ENCODE results near the gene SH3RF3. TPM values are rescaled to one million over a fixed set of nuclear protein-coding genes. Genes with fewer than 3 reads are reported as not detected.

SH3RF3 gene
- total RNA-seq, 2 donors from 2014 or later, result 1.4 to 17.0 TPM

DNA sequence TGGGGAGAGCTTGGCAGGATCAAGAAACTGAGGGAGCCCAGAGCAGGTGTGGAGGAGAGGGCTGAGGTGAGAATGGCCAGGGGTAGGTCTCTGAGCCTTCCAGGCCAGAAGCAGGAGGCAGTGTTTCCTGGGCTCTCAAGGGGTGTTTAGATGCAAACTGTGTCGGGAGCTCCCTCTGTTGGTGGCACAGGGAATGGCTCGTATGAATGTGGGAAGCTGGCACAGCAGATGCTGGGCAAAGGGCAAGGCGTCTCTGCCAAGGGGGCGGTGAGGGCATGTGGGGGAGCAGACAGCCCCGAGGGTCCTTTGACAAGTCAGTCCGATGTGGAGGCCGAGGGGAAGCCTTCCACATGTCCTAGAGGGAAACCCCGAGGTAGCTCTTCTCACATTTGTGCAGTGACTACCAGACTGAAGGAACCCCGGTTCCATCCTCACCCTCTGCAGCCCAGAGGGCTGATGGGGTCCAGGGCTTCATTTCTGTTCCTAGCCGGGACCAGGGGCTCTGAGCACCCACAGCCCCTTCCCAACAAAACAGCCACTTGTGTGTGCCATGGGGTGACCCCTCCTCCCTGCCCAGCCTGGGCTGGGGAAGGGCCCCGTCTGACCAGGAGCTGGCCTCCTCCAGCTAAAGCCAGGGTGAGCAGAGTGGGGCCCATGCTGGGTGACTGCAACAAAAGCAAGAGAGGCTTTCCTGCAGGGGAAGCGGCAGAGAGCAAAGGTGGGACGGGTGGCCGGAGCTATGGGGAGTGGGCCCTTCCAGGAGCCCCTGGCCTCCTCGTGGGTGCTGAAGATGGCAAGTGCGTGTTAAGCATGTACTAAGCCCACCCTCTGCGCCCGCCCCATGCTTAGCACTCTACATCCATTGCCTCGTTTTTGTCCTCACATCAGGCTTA lies 381.4 kb downstream of the SH3RF3 start:
- Histone ChIP-seq H3K4me1 (replicated peaks) (no peaks in the 10 kb centered on the region), H3K9me3 (no peaks in the 10 kb centered on the region), H3K27ac (no peak overlapping the region), H3K36me3 (no peaks in the 10 kb centered on the region), H3K4me3 (no peak overlapping the region), H3K27me3 (replicated peaks; ENCODE audit: insufficient read depth) (no peaks in the 10 kb centered on the region)
- peak; percentile 81 for DNase-seq (ENCODE audit: low spot score)
- TF ChIP-seq POLR2AphosphoS5 (IDR thresholded peaks at IDR 0.05) (peak; percentile 52), CTCF (IDR thresholded peaks at IDR 0.05) (peak; percentile 89 to 97 (median 92)), POLR2A (IDR thresholded peaks at IDR 0.05) (no peak)
- intact Hi-C loops (cut with DNase I), result loop anchor here (1.0 to 5.0 kb wide), 2 partner anchors 188 to 382 kb away; no protein-coding TSS in a partner anchor
- 52% methylated on average over 18 of the region's 19 CpGs for WGBS

DNA sequence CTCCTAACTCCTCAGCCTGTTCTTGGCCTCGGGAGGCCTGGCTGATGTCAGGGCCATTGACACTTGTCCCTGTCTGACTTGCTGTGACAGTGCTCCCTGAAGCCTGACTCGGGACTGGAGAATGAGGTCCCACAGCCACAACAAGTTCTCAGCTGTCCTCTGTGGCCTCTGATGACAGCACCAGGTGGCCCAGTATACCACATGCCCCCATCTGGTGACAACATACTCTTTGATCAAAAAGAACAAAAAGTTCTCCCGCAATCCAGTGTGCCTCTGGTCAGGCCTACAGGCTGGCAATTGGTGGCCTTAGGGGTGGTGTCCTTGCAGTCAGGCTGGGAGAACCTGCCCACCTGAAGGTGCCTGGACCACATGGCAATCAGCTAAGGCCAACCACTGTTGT lies 382.2 kb downstream of the SH3RF3 start:
- Histone ChIP-seq H3K27me3 (replicated peaks; ENCODE audit: insufficient read depth) (no peaks in the 10 kb centered on the region), H3K4me1 (replicated peaks) (no peaks in the 10 kb centered on the region), H3K27ac (no peak overlapping the region), H3K36me3 (no peaks in the 10 kb centered on the region), H3K4me3 (no peak overlapping the region), H3K9me3 (no peaks in the 10 kb centered on the region)
- intact Hi-C loops (cut with DNase I), result loop anchor here (5.0 kb wide), 1 partner anchor 189 kb away; no protein-coding TSS in a partner anchor
- 77% methylated on average over 3 of the region's 3 CpGs for WGBS
- DNase-seq (ENCODE audit: low spot score), result no peak
- no peak for TF ChIP-seq POLR2A (IDR thresholded peaks at IDR 0.05)
- no peak for TF ChIP-seq POLR2AphosphoS5 (IDR thresholded peaks at IDR 0.05)
- no peak for TF ChIP-seq CTCF (IDR thresholded peaks at IDR 0.05)

- intact Hi-C loops (cut with DNase I), result loop anchor here (5.0 kb wide), 1 partner anchor 190 kb away; no protein-coding TSS in a partner anchor
These were observed 383.1 kb downstream of the SH3RF3 start for GRCh38 chr2:109512076-109512475.

GRCh38 chr2:109513230-109513629 lies 384.2 kb downstream of the SH3RF3 start:
- intact Hi-C loops (cut with DNase I), result loop anchor here (5.0 kb wide), 1 partner anchor 191 kb away; no protein-coding TSS in a partner anchor
- H3K4me3 ChIP-seq, result no peak overlapping the region
- TF ChIP-seq CTCF (IDR thresholded peaks at IDR 0.05), result no peak
- no peak for TF ChIP-seq POLR2A (IDR thresholded peaks at IDR 0.05)
- TF ChIP-seq POLR2AphosphoS5 (IDR thresholded peaks at IDR 0.05), result no peak
- WGBS, result 98% methylated on average over 5 of the region's 5 CpGs
- no peaks in the 10 kb centered on the region for H3K36me3 ChIP-seq
- no peak for DNase-seq (ENCODE audit: low spot score)
- H3K4me1 ChIP-seq (replicated peaks), result no peaks in the 10 kb centered on the region
- H3K27me3 ChIP-seq (replicated peaks; ENCODE audit: insufficient read depth), result no peaks in the 10 kb centered on the region
- no peak overlapping the region for H3K27ac ChIP-seq
- H3K9me3 ChIP-seq, result no peaks in the 10 kb centered on the region

More at GRCh38 chr2:109512076-109512475, 383.1 kb downstream of the SH3RF3 start:
- Histone ChIP-seq H3K36me3 (no peaks in the 10 kb centered on the region), H3K27me3 (replicated peaks; ENCODE audit: insufficient read depth) (no peaks in the 10 kb centered on the region), H3K4me3 (no peak overlapping the region), H3K9me3 (no peaks in the 10 kb centered on the region), H3K4me1 (replicated peaks) (no peaks in the 10 kb centered on the region), H3K27ac (no peak overlapping the region)
- DNase-seq (ENCODE audit: low spot score), result no peak
- WGBS, result 92% methylated on average over 5 of the region's 5 CpGs
- TF ChIP-seq CTCF (IDR thresholded peaks at IDR 0.05), result no peak
- no peak for TF ChIP-seq POLR2AphosphoS5 (IDR thresholded peaks at IDR 0.05)
- TF ChIP-seq POLR2A (IDR thresholded peaks at IDR 0.05), result no peak
